H1 (cell line): Measurements from ENCODE around the gene AIF1L. TPM values are rescaled to one million over a fixed set of nuclear protein-coding genes. Genes with fewer than 3 reads are reported as not detected.

Source experiments
- CTCF ChIA-PET: fragments of 300-600 bp; sonication (Branson Sonifier 250); formaldehyde crosslinking; loops from one replicate; lab custom pipeline; 2021; ENCODE audit not compliant: partially characterized antibody; lab: Charles Lee
- POLR2A ChIA-PET: fragments of 300-600 bp; sonication (Branson Sonifier 250); formaldehyde crosslinking; loops from one replicate; lab custom pipeline; 2021; ENCODE audit warnings: inconsistent platforms; ENCODE audit not compliant: partially characterized antibody; lab: Charles Lee
- DNase-seq, 2 experiments: peaks; one replicate each; pipeline versions ENCODE4 v3.0.0 to v3.0.0-alpha.2; 2010 to 2022; ENCODE audit warnings: low spot score in 2 of 2, low read depth in 1 of 2, mixed read lengths in 1 of 2
- FAIRE-seq: peaks from 2 replicates; lab custom pipeline; 2011; peaks lifted over from hg19 to GRCh38; lab: Jason Lieb, UNC
- H2AFZ ChIP-seq: 2 replicates; pipeline ENCODE4 v1.8.1; 2012; ENCODE audit warnings: low read length, inconsistent platforms
- H2AK5ac ChIP-seq: 2 replicates; pipeline ENCODE4 v1.6.1; 2013; ENCODE audit warnings: low read depth, low read length
- H2BK120ac ChIP-seq: replicated peaks from 2 replicates; pipeline ENCODE3; 2013; ENCODE audit warnings: low read depth, low read length, inconsistent platforms
- H2BK12ac ChIP-seq: 2 replicates; pipeline ENCODE4 v1.6.1; 2013; ENCODE audit warnings: low read depth, low read length
- H2BK15ac ChIP-seq: 2 replicates; pipeline ENCODE4 v1.6.1; 2013; ENCODE audit warnings: low read length
- H2BK20ac ChIP-seq: 2 replicates; pipeline ENCODE4 v1.6.1; 2013; ENCODE audit warnings: low read length
- H2BK5ac ChIP-seq: 2 replicates; pipeline ENCODE4 v1.6.1; 2013; ENCODE audit warnings: low read depth, low read length
- H3K14ac ChIP-seq: 2 replicates; pipeline ENCODE4 v1.6.1; 2013; ENCODE audit warnings: inconsistent platforms; ENCODE audit not compliant: insufficient read length
- H3K18ac ChIP-seq: 2 replicates; pipeline ENCODE4 v1.6.1; 2013; ENCODE audit warnings: low read length; ENCODE audit errors: extremely low read depth
- H3K23ac ChIP-seq: 2 replicates; pipeline ENCODE4 v1.6.1; 2013; ENCODE audit warnings: inconsistent platforms; ENCODE audit not compliant: insufficient read length
- H3K23me2 ChIP-seq: 2 replicates; pipeline ENCODE4 v1.6.1; 2013; ENCODE audit warnings: low read depth, low read length
- H3K27ac ChIP-seq: 2 replicates; pipeline ENCODE4 v1.6.1; 2011; ENCODE audit warnings: low read depth, low read length, inconsistent platforms
- H3K27me3 ChIP-seq, 4 experiments: replicated peaks in 1 of 4; 1 replicate in 1 of 4; 2 replicates in 3 of 4; pipeline versions ENCODE4 v1.6.1 to v1.8.1; 2011 to 2013; ENCODE audit warnings: low read length in 3 of 4, mild to moderate bottlenecking in 3 of 4, inconsistent platforms in 2 of 4, mixed read lengths in 2 of 4, moderate library complexity in 1 of 4; ENCODE audit not compliant: control insufficient read depth in 3 of 4, insufficient read depth in 3 of 4; ENCODE audit errors: extremely low read depth in 1 of 4
- H3K36me3 ChIP-seq, 4 experiments: 2 replicates each; pipeline versions ENCODE4 v1.6.1 to v1.8.1; 2011 to 2013; ENCODE audit warnings: mild to moderate bottlenecking in 4 of 4, low read length in 3 of 4, moderate library complexity in 2 of 4, control low read depth in 1 of 4, inconsistent platforms in 1 of 4; ENCODE audit not compliant: insufficient read depth in 4 of 4, control insufficient read depth in 2 of 4
- H3K4ac ChIP-seq: replicated peaks from 2 replicates; pipeline ENCODE3; 2013; ENCODE audit warnings: low read length, low read depth, mixed read lengths, inconsistent platforms; ENCODE audit not compliant: insufficient read length
- H3K4me1 ChIP-seq, 4 experiments: replicated peaks in 1 of 4; 1 replicate in 1 of 4; 2 replicates in 3 of 4; pipeline versions ENCODE4 v1.6.1 to v1.8.1; 2011 to 2013; ENCODE audit warnings: low read length in 3 of 4, inconsistent platforms in 2 of 4, mixed read lengths in 1 of 4; ENCODE audit not compliant: insufficient read depth in 4 of 4, control insufficient read depth in 3 of 4
- H3K4me2 ChIP-seq, 2 experiments: 2 replicates each; pipeline versions ENCODE4 v1.6.1 to v1.8.1; 2011 to 2013; ENCODE audit warnings: low read depth in 2 of 2, low read length in 2 of 2, control low read depth in 1 of 2, inconsistent platforms in 1 of 2, mild to moderate bottlenecking in 1 of 2; ENCODE audit not compliant: insufficient read depth in 1 of 2
- H3K4me3 ChIP-seq, 4 experiments: fragments of 200-600, 300-600 bp in 1 of 4; sonication (generic), shearing (Covaris generic), sonication (Bioruptor Twin) in 1 of 4; 2 replicates each; pipeline versions ENCODE4 v1.5.1 to v1.8.1; 2011 to 2016; ENCODE audit warnings: low read length in 4 of 4, low read depth in 3 of 4, control low read depth in 2 of 4, inconsistent platforms in 2 of 4, mild to moderate bottlenecking in 2 of 4, mixed read lengths in 1 of 4, moderate library complexity in 1 of 4; ENCODE audit not compliant: insufficient read depth in 2 of 4; ENCODE audit errors: extremely low read depth in 1 of 4
- H3K56ac ChIP-seq: replicated peaks from 2 replicates; pipeline ENCODE3; 2013; ENCODE audit warnings: low read depth, mild to moderate bottlenecking, mixed read lengths, low read length, inconsistent platforms; ENCODE audit not compliant: insufficient read length
- H3K79me1 ChIP-seq: 2 replicates; pipeline ENCODE4 v1.6.1; 2013; ENCODE audit warnings: low read depth, low read length, control low read depth
- H3K79me2 ChIP-seq, 2 experiments: 2 replicates each; pipeline versions ENCODE4 v1.6.1 to v1.8.1; 2012 to 2013; ENCODE audit warnings: low read length in 2 of 2, mild to moderate bottlenecking in 2 of 2, inconsistent platforms in 1 of 2; ENCODE audit not compliant: insufficient read depth in 2 of 2, control insufficient read depth in 1 of 2
- H3K9ac ChIP-seq, 4 experiments: replicated peaks in 1 of 4; 1 replicate in 1 of 4; 2 replicates in 3 of 4; pipeline versions ENCODE4 v1.6.1 to v1.8.1; 2011 to 2013; ENCODE audit warnings: low read depth in 3 of 4, low read length in 3 of 4, control low read depth in 2 of 4, mild to moderate bottlenecking in 2 of 4, moderate library complexity in 2 of 4, inconsistent platforms in 1 of 4; ENCODE audit errors: extremely low read depth in 1 of 4
- H3K9me3 ChIP-seq, 2 experiments: 2 replicates each; pipeline versions ENCODE4 v1.6.1 to v1.8.1; 2012 to 2013; ENCODE audit warnings: mild to moderate bottlenecking in 2 of 2, moderate library complexity in 2 of 2, control low read depth in 1 of 2, inconsistent platforms in 1 of 2, low read depth in 1 of 2, low read length in 1 of 2, mixed read lengths in 1 of 2; ENCODE audit not compliant: insufficient read depth in 2 of 2
- H4K20me1 ChIP-seq, 2 experiments: replicated peaks in 1 of 2; 2 replicates each; pipeline versions ENCODE3 to v1.8.1; 2011 to 2013; ENCODE audit warnings: inconsistent platforms in 2 of 2, low read length in 2 of 2, mild to moderate bottlenecking in 1 of 2; ENCODE audit not compliant: insufficient read depth in 2 of 2, control insufficient read depth in 1 of 2
- H4K5ac ChIP-seq: 2 replicates; pipeline ENCODE4 v1.6.1; 2013; ENCODE audit warnings: low read length, low read depth, mixed read lengths, inconsistent platforms; ENCODE audit not compliant: insufficient read length
- H4K8ac ChIP-seq: 2 replicates; pipeline ENCODE4 v1.8.0; 2013; ENCODE audit warnings: mild to moderate bottlenecking, moderate library complexity, low read length, inconsistent platforms; ENCODE audit not compliant: insufficient read depth; ENCODE audit errors: extremely low read depth
- H4K91ac ChIP-seq: replicated peaks from 2 replicates; pipeline ENCODE3; 2013; ENCODE audit warnings: low read length, mixed read lengths, inconsistent platforms; ENCODE audit not compliant: insufficient read length
- KDM5A ChIP-seq: fragments of 200-600 bp; IDR thresholded peaks from 2 replicates; pipeline ENCODE4 v1.7.1; 2012; ENCODE audit warnings: mild to moderate bottlenecking, low read length, inconsistent platforms, mixed read lengths
- POLR2AphosphoS5 ChIP-seq: IDR thresholded peaks from 2 replicates; pipeline ENCODE4 v1.6.1; 2011; ENCODE audit warnings: low read depth, low read length
- WGBS, 2 experiments: shearing (Covaris generic) in 1 of 2; methylation state at CpG; one replicate each; pipeline versions ENCODE4 v1.1.6 to v1.1.7; 2013 to 2015; ENCODE audit warnings: low lambda C conversion rate in 2 of 2, mixed read lengths in 2 of 2, inconsistent platforms in 1 of 2, low coverage in 1 of 2, missing lambda C conversion rate in 1 of 2; ENCODE audit not compliant: insufficient replicate concordance in 2 of 2, insufficient coverage in 1 of 2, insufficient read length in 1 of 2; ENCODE audit errors: extremely low coverage in 1 of 2, missing lambda C conversion rate in 1 of 2; 5-methylcytosine and 5-hydroxymethylcytosine counted together
- polyA plus RNA-seq, 7 experiments: library from polyadenylated mRNA; depleted of rRNA in 3 of 7; stranded (reverse) in 5 of 7; unstranded in 2 of 7; fragments of >200 nt in 5 of 7; fragments of 200-250 nt in 2 of 7; gene quantifications; 1 replicate in 5 of 7; 2 replicates in 1 of 7; 4 replicates in 1 of 7; pipeline versions ENCODE4 v1.2.1 to v1.2.3, GENCODE V29; 2011 to 2013; ENCODE audit warnings: missing spikeins in 2 of 7, mixed read lengths in 2 of 7
- total RNA-seq: library from RNA; stranded (reverse); fragmentation: NEBNext Ultra II Directional; extraction: Animal tissue kit (Norgen Biotek cat#: 25700); gene quantifications from 2 replicates; pipeline ENCODE4 v1.2.1, GENCODE V29; 2021

The AIF1L gene
- total and polyA plus RNA-seq, 2 of the 8 experiments (the other 6 are each of a cell fraction or from before 2014, with no cell fraction given) = 70.7 to 149 TPM

DNA sequence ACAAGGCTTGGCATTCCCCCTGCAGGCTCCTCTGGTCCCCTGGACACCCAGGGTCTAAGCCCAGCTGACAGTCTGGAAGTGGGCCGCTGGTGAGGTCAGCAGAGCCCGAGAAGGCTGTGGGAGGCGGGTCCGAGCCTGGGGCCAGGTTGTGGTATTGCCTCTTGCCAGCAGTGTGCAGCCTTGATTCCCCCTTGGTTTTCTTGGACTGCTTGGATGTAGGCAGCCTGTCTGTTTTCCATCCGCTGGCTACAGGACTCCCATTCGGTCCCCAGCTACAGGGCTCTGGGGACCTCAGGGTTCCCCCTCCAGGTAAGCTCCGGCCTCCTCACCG is 1.6 kb downstream of the AIF1L start:
- ChIA-PET CTCF (interaction anchor here (0.9 to 6.3 kb wide), 10 partner anchors 10 to 435 kb away, joined by 3 to 47 read pairs (median 5); no protein-coding TSS in a partner anchor), POLR2A (interaction anchor here (1.1 to 29.0 kb wide), 7 partner anchors 13 to 404 kb away, joined by 3 to 751 read pairs (median 5); partner anchors contain the start of genes EXOSC2 and NUP214)
- no peak overlapping the region for H3K23ac ChIP-seq
- H3K27me3 ChIP-seq = no peaks in the 10 kb centered on the region; a peak in 1 of 7 replicates
- no peak for FAIRE-seq
- no peak overlapping the region for H2BK20ac ChIP-seq
- peaks cover 0 to 45% (median 34%) of the 10 kb centered on the region in 4 experiments; a peak in 6 of 7 replicates for H3K4me1 ChIP-seq
- H3K9me3 ChIP-seq = no peaks in the 10 kb centered on the region
- H2BK12ac ChIP-seq = 0 out of 2 replicates have a peak overlapping the region, but pooled peaks have one; percentile 68
- H3K27ac ChIP-seq = no peak overlapping the region
- H3K36me3 ChIP-seq = peaks cover 0 to 15% (median 2%) of the 10 kb centered on the region in 4 experiments; a peak in 3 of 8 replicates
- 91% methylated on average over 8 of the region's 8 CpGs; no CpG with 5 or more reads in 1 of the 2 experiments for WGBS, 2 experiments
- peaks cover 3 to 4% of the 10 kb centered on the region in 2 experiments for H4K20me1 ChIP-seq
- no peak overlapping the region for H4K91ac ChIP-seq
- H3K79me1 ChIP-seq = peaks cover 8% of the 10 kb centered on the region
- peak overlapping the region; percentile 75; the same call in 1 of the 2 replicates for H2AK5ac ChIP-seq
- H2BK15ac ChIP-seq = 0 out of 2 replicates have a peak overlapping the region, but pooled peaks have one; percentile 88
- DNase-seq = no peak
- peak overlapping the region; percentile 79 to 83; a peak in 3 of 4 replicates for H3K4me2 ChIP-seq
- H3K79me2 ChIP-seq = peaks cover 0 to 18% of the 10 kb centered on the region in 2 experiments; a peak in 1 of 4 replicates
- H3K18ac ChIP-seq = 0 out of 2 replicates have a peak overlapping the region, but pooled peaks have one; percentile 48
- H4K8ac ChIP-seq = peak overlapping the region; percentile 43
- no peak overlapping the region for H2AFZ ChIP-seq
- H3K14ac ChIP-seq = no peak overlapping the region
- no peak overlapping the region for H2BK5ac ChIP-seq
- peaks cover 5% of the 10 kb centered on the region for H3K23me2 ChIP-seq
- H3K4me3 ChIP-seq = peak overlapping the region in 2 of 4 experiments; percentile 85 to 92; a peak in 4 of 8 replicates
- no peak overlapping the region for H2BK120ac ChIP-seq
- no peak overlapping the region for H3K56ac ChIP-seq
- H3K4ac ChIP-seq = no peak overlapping the region
- no peak overlapping the region; a peak in 1 of 7 replicates for H3K9ac ChIP-seq
- H4K5ac ChIP-seq = no peak overlapping the region
- peak; percentile 37; the same call in 1 of the 2 replicates for TF ChIP-seq POLR2AphosphoS5
- TF ChIP-seq KDM5A = no peak
- TF ChIP-seq, all 59 proteins: peak for 1
